GM12878 (cell line): ENCODE results near the gene SPIRE2. TPM values are rescaled to one million over a fixed set of nuclear protein-coding genes. Genes with fewer than 3 reads are reported as not detected.

Experiments used
- ATAC-seq: fragments of 200-7000 bp; cut with Tn5 transposase; 3 replicates; pipeline ENCODE4 v1.9.1; 2020; ENCODE audit warnings: mild to moderate bottlenecking, moderate library complexity
- BruUV-seq: library from RNA; stranded (reverse); fragments of 400-500 nt; replicated peaks from 2 replicates; lab custom pipeline; 2021; lab: Mats Ljungman, UMichigan
- CTCF ChIA-PET: fragments of 300-600 bp; sonication (Branson Sonifier 250); formaldehyde crosslinking; extraction: SDS; loops from one replicate; lab custom pipeline; 2021; ENCODE audit warnings: inconsistent platforms; lab: Yijun Ruan, JAX
- POLR2A ChIA-PET: fragments of 350-600 bp; formaldehyde crosslinking; extraction: SDS; loops from one replicate; lab custom pipeline; 2021; ENCODE audit warnings: inconsistent platforms; lab: Charles Lee
- RAD21 ChIA-PET: fragments of 300-600 bp; sonication (Branson Sonifier 250); formaldehyde crosslinking; loops from one replicate; lab custom pipeline; 2023; ENCODE audit warnings: antibody characterized with exemption; ENCODE audit not compliant: unreplicated experiment; lab: Charles Lee
- SMC1A ChIA-PET: fragments of 300-600 bp; sonication (Branson Sonifier 250); formaldehyde crosslinking; loops from one replicate; lab custom pipeline; 2023; ENCODE audit not compliant: unreplicated experiment, uncharacterized antibody; lab: Charles Lee
- DNase-seq: peaks from one replicate; pipeline ENCODE4 v3.0.0-alpha.2; 2011; ENCODE audit warnings: low read depth, low spot score
- FAIRE-seq: peaks from 3 replicates; lab custom pipeline; 2011; peaks lifted over from hg19 to GRCh38; lab: Jason Lieb, UNC
- H2AFZ ChIP-seq: 2 replicates; pipeline ENCODE4 v1.6.0; 2011; ENCODE audit warnings: low read depth, low read length, control low read depth; ENCODE audit not compliant: control insufficient read depth
- H3K27ac ChIP-seq: 2 replicates; pipeline ENCODE4 v1.5.1; 2011; ENCODE audit warnings: control low read depth; ENCODE audit not compliant: control insufficient read depth, insufficient read depth
- H3K27me3 ChIP-seq, 2 experiments: replicated peaks in 1 of 2; 2 replicates each; pipeline versions ENCODE4 v1.6.0 to v1.6.1; 2011; ENCODE audit warnings: low read length in 1 of 2; ENCODE audit not compliant: control insufficient read depth in 2 of 2, insufficient read depth in 2 of 2
- H3K36me3 ChIP-seq, 2 experiments: 2 replicates each; pipeline ENCODE4 v1.5.1; 2011; ENCODE audit warnings: low read length in 1 of 2; ENCODE audit not compliant: control insufficient read depth in 2 of 2, insufficient read depth in 2 of 2
- H3K4me1 ChIP-seq: 2 replicates; pipeline ENCODE4 v1.6.1; 2011; ENCODE audit warnings: mild to moderate bottlenecking, low read length, moderate library complexity, mixed read lengths; ENCODE audit not compliant: control insufficient read depth, insufficient read depth
- H3K4me2 ChIP-seq: 2 replicates; pipeline ENCODE4 v1.6.0; 2011; ENCODE audit warnings: control low read depth; ENCODE audit not compliant: control insufficient read depth, insufficient read depth
- H3K4me3 ChIP-seq: fragments of 200-600 bp; sonication (generic); 2 replicates; pipeline ENCODE4 v1.5.1; 2016
- H3K79me2 ChIP-seq: 2 replicates; pipeline ENCODE4 v1.6.0; 2011; ENCODE audit warnings: low read length; ENCODE audit not compliant: control insufficient read depth, insufficient read depth
- H3K9ac ChIP-seq: 2 replicates; pipeline ENCODE4 v1.8.0; 2011; ENCODE audit warnings: low read length, control low read depth, mixed read lengths; ENCODE audit not compliant: control insufficient read depth, insufficient read depth
- H3K9me3 ChIP-seq: replicated peaks from 3 replicates; pipeline ENCODE4 v1.5.1; 2011; ENCODE audit warnings: mild to moderate bottlenecking, low read length; ENCODE audit not compliant: control insufficient read depth, insufficient read depth
- H4K20me1 ChIP-seq: 2 replicates; pipeline ENCODE4 v1.6.0; 2011; ENCODE audit not compliant: control insufficient read depth, insufficient read depth
- BMI1 ChIP-seq: fragments of 450-650 bp; IDR thresholded peaks from 2 replicates; pipeline ENCODE4 v1.6.1; 2016; ENCODE audit warnings: mild to moderate bottlenecking, moderate library complexity, borderline replicate concordance
- E2F8 ChIP-seq: fragments of 450-650 bp; IDR thresholded peaks from 2 replicates; pipeline ENCODE4 v1.6.1; 2018; ENCODE audit warnings: mild to moderate bottlenecking, low read depth, moderate library complexity; ENCODE audit not compliant: partially characterized antibody
- EGR1 ChIP-seq, 2 experiments: IDR thresholded peaks; 1 replicate in 1 of 2; 2 replicates in 1 of 2; pipeline ENCODE4 v1.6.1; 2011 to 2012; ENCODE audit warnings: low read depth in 2 of 2, low read length in 2 of 2, borderline replicate concordance in 1 of 2, mild to moderate bottlenecking in 1 of 2, moderate library complexity in 1 of 2
- FOS ChIP-seq: IDR thresholded peaks from 3 replicates; pipeline ENCODE4 v1.6.1; 2011; ENCODE audit warnings: borderline replicate concordance; ENCODE audit not compliant: insufficient read length; ENCODE audit errors: extremely low read depth
- IRF3 ChIP-seq: fragments of 450-650 bp; IDR thresholded peaks from 2 replicates; pipeline ENCODE4 v1.6.1; 2014; ENCODE audit warnings: mild to moderate bottlenecking
- IRF4 ChIP-seq: IDR thresholded peaks from 2 replicates; pipeline ENCODE4 v1.6.1; 2011; ENCODE audit warnings: low read depth, low read length
- MEF2A ChIP-seq: IDR thresholded peaks from 2 replicates; pipeline ENCODE4 v1.6.1; 2011; ENCODE audit warnings: low read depth, mild to moderate bottlenecking, low read length, moderate library complexity; ENCODE audit not compliant: insufficient read depth
- MYB ChIP-seq: fragments of 150-350 bp; IDR thresholded peaks from 2 replicates; pipeline ENCODE4 v1.6.1; 2014; ENCODE audit warnings: mild to moderate bottlenecking, low read depth, low read length, borderline replicate concordance
- TAF1 ChIP-seq: IDR thresholded peaks from 2 replicates; pipeline ENCODE4 v1.6.1; 2011; ENCODE audit warnings: mild to moderate bottlenecking, low read depth, low read length, borderline replicate concordance
- WGBS: methylation state at CpG from one replicate; pipeline ENCODE4 v1.1.6; 2016; ENCODE audit warnings: low lambda C conversion rate; ENCODE audit not compliant: insufficient replicate concordance, insufficient coverage; ENCODE audit errors: missing lambda C conversion rate; 5-methylcytosine and 5-hydroxymethylcytosine counted together
- in situ Hi-C: fragments of 300-500 bp; cut with MboI; formaldehyde crosslinking; loops from 9 replicates; pipeline ENCODE4 v1.14.3; 2018; ENCODE audit warnings: mixed read lengths
- intact Hi-C: fragments of 100-400 bp; cut with micrococcal nuclease; formaldehyde crosslinking; loops from one replicate; pipeline ENCODE4 v1.14.2; 2022; ENCODE audit not compliant: unreplicated experiment
- polyA plus RNA-seq, 11 experiments: library from polyadenylated mRNA; depleted of rRNA in 4 of 11; unstranded in 6 of 11; stranded (reverse) in 5 of 11; fragments of >200 nt; fragmentation: Nextera tagmentation in 4 of 11; fragmentation: Illumina TruSeq in 1 of 11; extraction: Ambion mirVana in 4 of 11; extraction: Trizol in 1 of 11; gene quantifications; 1 replicate in 1 of 11; 2 replicates in 10 of 11; pipeline versions ENCODE4 v1.2.1 to v1.2.3, GENCODE V29; 2011 to 2016; ENCODE audit warnings: inconsistent platforms in 2 of 11, missing spikeins in 2 of 11, low read depth in 1 of 11
- total RNA-seq, 4 experiments: library from RNA; depleted of rRNA in 3 of 4; stranded (reverse); fragments of >200 nt in 3 of 4; fragmentation: Illumina TruSeq in 1 of 4; extraction: Trizol in 1 of 4; gene quantifications; 2 replicates each; pipeline versions ENCODE4 v1.2.1 to v1.2.3, GENCODE V29; 2013 to 2021

The SPIRE2 gene
- total and polyA plus RNA-seq, 10 of the 15 experiments (the other 5 are each of a cell fraction or from before 2014, with no cell fraction given): 0.03 to 0.64 (median 0.27) TPM; not detected in 1

GRCh38 chr16:89843409-89844350, 15.4 kb downstream of the SPIRE2 start (continued):
- no peak for TF ChIP-seq MEF2A
- TF ChIP-seq IRF3: no peak
- TF ChIP-seq EGR1 (IDR thresholded peaks at IDR 0.05; ENCODE audit: borderline replicate concordance in 1 of 2, low read depth in 2 of 2, low read length in 2 of 2): no peak
- TF ChIP-seq IRF4: no peak

GRCh38 chr16:89844739-89845339, 16.6 kb downstream of the SPIRE2 start:
- Histone ChIP-seq H4K20me1 (no peaks in the 10 kb centered on the region), H3K4me3 (no peak overlapping the region), H3K9ac (no peak overlapping the region), H3K4me1 (peaks cover 3% of the 10 kb centered on the region), H3K36me3 (no peaks in the 10 kb centered on the region), H3K9me3 (no peaks in the 10 kb centered on the region), H3K4me2 (no peak overlapping the region), H2AFZ (no peak overlapping the region), H3K27me3 (no peaks in the 10 kb centered on the region), H3K79me2 (no peaks in the 10 kb centered on the region), H3K27ac (no peak overlapping the region)
- TF ChIP-seq E2F8 (no peak), TAF1 (no peak), BMI1 (no peak), MYB (no peak), FOS (no peak)
- in situ Hi-C loops (no loop called here), intact Hi-C loops (no loop called here)
- CTCF ChIA-PET: interaction anchor here (0.6 to 1.2 kb wide), 2 partner anchors 37 to 51 kb away, joined by 3 read pairs; no protein-coding TSS in a partner anchor
- SMC1A ChIA-PET: interaction anchor here (0.5 kb wide), 1 partner anchor 272 kb away, joined by 3 read pairs; no protein-coding TSS in a partner anchor
- BruUV-seq: no TSS peak
- RAD21 ChIA-PET: no interaction called here
- WGBS: 39% methylated on average over 12 of the region's 13 CpGs
- POLR2A ChIA-PET: no interaction called here
- DNase-seq (no peak), FAIRE-seq (no peak), ATAC-seq (no peak)
